Endothelial cell (in vitro differentiated cells): Measurements from ENCODE around the gene PTPN4. TPM values are rescaled to one million over a fixed set of nuclear protein-coding genes. Genes with fewer than 3 reads are reported as not detected.

Source experiments
- DNase-seq: peaks from one replicate; pipeline ENCODE4 v3.0.0; 2021; ENCODE audit warnings: low spot score
- H3K27ac Mint-ChIP-seq: one replicate; pipeline ENCODE4 v1.8.0; 2021; ENCODE audit warnings: mixed read lengths, inconsistent platforms; ENCODE audit not compliant: unreplicated experiment
- H3K27me3 Mint-ChIP-seq: one replicate; pipeline ENCODE4 v1.8.0; 2021; ENCODE audit warnings: mild to moderate bottlenecking, moderate library complexity, mixed read lengths, inconsistent platforms; ENCODE audit not compliant: unreplicated experiment
- H3K36me3 Mint-ChIP-seq: one replicate; pipeline ENCODE4 v1.8.0; 2021; ENCODE audit warnings: mild to moderate bottlenecking, low read depth, mixed read lengths, inconsistent platforms; ENCODE audit not compliant: unreplicated experiment
- H3K4me1 Mint-ChIP-seq: one replicate; pipeline ENCODE4 v1.8.0; 2021; ENCODE audit warnings: mild to moderate bottlenecking, mixed read lengths, inconsistent platforms; ENCODE audit not compliant: unreplicated experiment
- H3K4me3 Mint-ChIP-seq: one replicate; pipeline ENCODE4 v1.8.0; 2021; ENCODE audit warnings: mild to moderate bottlenecking, mixed read lengths, inconsistent platforms; ENCODE audit not compliant: unreplicated experiment
- H3K9me3 Mint-ChIP-seq: one replicate; pipeline ENCODE4 v1.8.0; 2021; ENCODE audit warnings: mixed read lengths, inconsistent platforms; ENCODE audit not compliant: unreplicated experiment
- CTCF ChIP-seq: fragments of 200-600 bp; sonication (generic); IDR thresholded peaks from one replicate; pipeline ENCODE4 v1.5.0; 2021; ENCODE audit warnings: antibody characterized with exemption; ENCODE audit not compliant: unreplicated experiment
- total RNA-seq: library from RNA; stranded (reverse); fragmentation: NEBNext Ultra II Directional; extraction: Animal tissue kit (Norgen Biotek cat#: 25700); gene quantifications from one replicate; pipeline ENCODE4 v1.2.1, GENCODE V29; 2021; ENCODE audit not compliant: unreplicated experiment

The PTPN4 gene
- total RNA-seq, 1 donor from 2014 or later: 51.0 TPM

GRCh38 chr2:119731983-119732382 lies 27.7 kb upstream of the PTPN4 start:
- H3K4me1 Mint-ChIP-seq: peaks cover 26% of the 10 kb centered on the region
- no peaks in the 10 kb centered on the region for H3K9me3 Mint-ChIP-seq
- no peak overlapping the region for H3K4me3 Mint-ChIP-seq
- peaks cover 6% of the 10 kb centered on the region for H3K27me3 Mint-ChIP-seq
- TF ChIP-seq CTCF: no peak
- no peaks in the 10 kb centered on the region for H3K36me3 Mint-ChIP-seq
- DNase-seq: no peak
- H3K27ac Mint-ChIP-seq: no peak overlapping the region

- no peaks in the 10 kb centered on the region for H3K9me3 Mint-ChIP-seq
- no peak overlapping the region for H3K4me3 Mint-ChIP-seq
- no peak overlapping the region for H3K27ac Mint-ChIP-seq
- no peak for TF ChIP-seq CTCF
- H3K27me3 Mint-ChIP-seq: peaks cover 6% of the 10 kb centered on the region
- no peaks in the 10 kb centered on the region for H3K36me3 Mint-ChIP-seq
- no peak for DNase-seq
- peaks cover 26% of the 10 kb centered on the region for H3K4me1 Mint-ChIP-seq
Measured at GRCh38 chr2:119732601-119733164, 27.0 kb upstream of the PTPN4 start.

GRCh38 chr2:119734047-119734446 lies 25.7 kb upstream of the PTPN4 start:
- H3K4me3 Mint-ChIP-seq: no peak overlapping the region
- H3K4me1 Mint-ChIP-seq: peaks cover 26% of the 10 kb centered on the region
- TF ChIP-seq CTCF: no peak
- H3K9me3 Mint-ChIP-seq: no peaks in the 10 kb centered on the region
- peaks cover 6% of the 10 kb centered on the region for H3K27me3 Mint-ChIP-seq
- no peak for DNase-seq
- H3K27ac Mint-ChIP-seq: no peak overlapping the region
- no peaks in the 10 kb centered on the region for H3K36me3 Mint-ChIP-seq

GRCh38 chr2:119735565-119735964 lies 24.2 kb upstream of the PTPN4 start:
- H3K4me3 Mint-ChIP-seq: no peak overlapping the region
- no peak for DNase-seq

More at GRCh38 chr2:119735565-119735964, 24.2 kb upstream of the PTPN4 start:
- Mint-ChIP-seq H3K27ac (no peak overlapping the region), H3K36me3 (no peaks in the 10 kb centered on the region), H3K4me1 (peaks cover 26% of the 10 kb centered on the region), H3K27me3 (peaks cover 6% of the 10 kb centered on the region), H3K9me3 (no peaks in the 10 kb centered on the region)
- TF ChIP-seq CTCF: no peak
